ENCODE data around the gene TC2N. TPM values are rescaled to one million over a fixed set of nuclear protein-coding genes. Genes with fewer than 3 reads are reported as not detected.
A peak's percentile ranks its signal among the peaks of the same experiment; 100 is the strongest.

The TC2N gene
- total RNA-seq, 3 donors from 2014 or later (not counting 1 experiment from before 2014, with no cell fraction given): 83.1 to 157 (median 126) TPM

GRCh38 chr14:91870001-91870400 lies 2.7 kb upstream of the TC2N start:
- Histone ChIP-seq H3K27ac (ENCODE audit: low read length) (peak overlapping the region; percentile 70), H3K4me1 (ENCODE audit: control insufficient read depth, insufficient read depth, low read length) (peaks cover 85% of the 10 kb centered on the region), H3K27me3 (ENCODE audit: control insufficient read depth, insufficient read depth, low read length) (no peaks in the 10 kb centered on the region), H3K9me3 (ENCODE audit: control insufficient read depth, insufficient read depth, low read length) (no peaks in the 10 kb centered on the region), H3K36me3 (ENCODE audit: control insufficient read depth, insufficient read depth, low read length) (no peaks in the 10 kb centered on the region), H3K4me3 (ENCODE audit: low read length) (no peak overlapping the region)
- intact Hi-C loops (cut with micrococcal nuclease): no loop called here
- peak overlapping the region; percentile 64 to 75 for H3K27ac Mint-ChIP-seq
- H3K36me3 Mint-ChIP-seq: no peaks in the 10 kb centered on the region
- ATAC-seq (peak; percentile 10 to 41 (median 10)), DNase-seq (peak in 1 of 2 donors; percentile 89)
- no peaks in the 10 kb centered on the region for H3K27me3 Mint-ChIP-seq (ENCODE audit: low read depth in 2 of 2)
- 43% methylated on average over 16 of the region's 16 CpGs for WGBS (ENCODE audit: insufficient coverage)
- peaks cover 79 to 82% of the 10 kb centered on the region in 2 donors for H3K4me1 Mint-ChIP-seq
- no peak for TF ChIP-seq CTCF (IDR thresholded peaks at IDR 0.05)
- H3K9me3 Mint-ChIP-seq: no peaks in the 10 kb centered on the region
- peak overlapping the region; percentile 68 for H3K4me3 Mint-ChIP-seq

GRCh38 chr14:91869556-91869955 lies 2.2 kb upstream of the TC2N start:
- H3K27ac ChIP-seq (ENCODE audit: low read length): peak overlapping the region; percentile 70
- TF ChIP-seq CTCF (IDR thresholded peaks at IDR 0.05): no peak
- intact Hi-C loops (cut with micrococcal nuclease): no loop called here
- Mint-ChIP-seq H3K36me3 (no peaks in the 10 kb centered on the region), H3K4me3 (peak overlapping the region; percentile 68), H3K4me1 (peaks cover 77 to 80% of the 10 kb centered on the region in 2 donors), H3K9me3 (no peaks in the 10 kb centered on the region), H3K27ac (peak overlapping the region; percentile 64 to 75), H3K27me3 (ENCODE audit: low read depth in 2 of 2) (no peaks in the 10 kb centered on the region)
- no peak overlapping the region for H3K4me3 ChIP-seq (ENCODE audit: low read length)
- H3K4me1 ChIP-seq (ENCODE audit: control insufficient read depth, insufficient read depth, low read length): peaks cover 85% of the 10 kb centered on the region
- no peaks in the 10 kb centered on the region for H3K27me3 ChIP-seq (ENCODE audit: control insufficient read depth, insufficient read depth, low read length)
- no peaks in the 10 kb centered on the region for H3K36me3 ChIP-seq (ENCODE audit: control insufficient read depth, insufficient read depth, low read length)
- DNase-seq: no peak
- no peaks in the 10 kb centered on the region for H3K9me3 ChIP-seq (ENCODE audit: control insufficient read depth, insufficient read depth, low read length)
- no peak for ATAC-seq
- WGBS (ENCODE audit: insufficient coverage): 83% methylated on average over 5 of the region's 8 CpGs

- Histone ChIP-seq H3K4me1 (ENCODE audit: control insufficient read depth, insufficient read depth, low read length) (peaks cover 82% of the 10 kb centered on the region), H3K27me3 (ENCODE audit: control insufficient read depth, insufficient read depth, low read length) (no peaks in the 10 kb centered on the region), H3K4me3 (ENCODE audit: low read length) (peak overlapping the region; percentile 50), H3K9me3 (ENCODE audit: control insufficient read depth, insufficient read depth, low read length) (no peaks in the 10 kb centered on the region), H3K36me3 (ENCODE audit: control insufficient read depth, insufficient read depth, low read length) (peaks cover 3% of the 10 kb centered on the region), H3K27ac (ENCODE audit: low read length) (peak overlapping the region; percentile 62)
- ATAC-seq (peak; percentile 8 to 12 (median 11)), DNase-seq (peak in 1 of 2 donors; percentile 48)
- H3K36me3 Mint-ChIP-seq: peaks cover 11% of the 10 kb centered on the region
- no peaks in the 10 kb centered on the region for H3K27me3 Mint-ChIP-seq (ENCODE audit: low read depth in 2 of 2)
- no peaks in the 10 kb centered on the region for H3K9me3 Mint-ChIP-seq
- peak overlapping the region; percentile 88 to 96 for H3K27ac Mint-ChIP-seq
- WGBS (ENCODE audit: insufficient coverage): 23% methylated on average over 6 of the region's 6 CpGs
- H3K4me1 Mint-ChIP-seq: peaks cover 75 to 77% of the 10 kb centered on the region in 2 donors
- H3K4me3 Mint-ChIP-seq: peak overlapping the region; percentile 100
- intact Hi-C loops (cut with micrococcal nuclease): loop anchor here (1.0 to 2.0 kb wide), 2 partner anchors 638 to 785 kb away; no protein-coding TSS in a partner anchor
- no peak for TF ChIP-seq CTCF (IDR thresholded peaks at IDR 0.05)
These were observed 633 bp downstream of the TC2N start for GRCh38 chr14:91866511-91867295.
